SK-N-SH treated with all-trans-retinoic acid at 6 μM for 48 hours (cell line): ENCODE measurements around the gene INPP5J.

ENCODE experiments used
- ATAC-seq: fragments of 200-7000 bp; cut with Tn5 transposase; 3 replicates; pipeline ENCODE4 v1.9.1; 2020; ENCODE audit warnings: mild to moderate bottlenecking, moderate library complexity
- ARNTL ChIP-seq: fragments of 450-650 bp; formaldehyde crosslinking; IDR thresholded peaks from 2 replicates; pipeline ENCODE4 v1.5.0; 2020; ENCODE audit warnings: low read depth, mild to moderate bottlenecking, moderate library complexity, borderline replicate concordance
- BACH2 ChIP-seq: fragments of 250-450 bp; sonication (Bioruptor Pico); IDR thresholded peaks from 2 replicates; pipeline ENCODE4 v1.9.0; 2021; ENCODE audit warnings: mild to moderate bottlenecking, borderline replicate concordance
- CREB5 ChIP-seq: fragments of 250-450 bp; sonication (Bioruptor Pico); IDR thresholded peaks from 2 replicates; pipeline ENCODE4 v1.5.1; 2020; ENCODE audit warnings: low read depth, mild to moderate bottlenecking, moderate library complexity
- CSRNP3 ChIP-seq: fragments of 250-450 bp; sonication (Bioruptor Pico); IDR thresholded peaks from 2 replicates; pipeline ENCODE4 v1.5.1; 2021; ENCODE audit warnings: mild to moderate bottlenecking, moderate library complexity
- ESRRG ChIP-seq: fragments of 250-450 bp; sonication (Bioruptor Pico); IDR thresholded peaks from 2 replicates; pipeline ENCODE4 v1.6.1; 2021; ENCODE audit warnings: mild to moderate bottlenecking
- GLIS3 ChIP-seq: fragments of 250-450 bp; sonication (Bioruptor Pico); IDR thresholded peaks from 2 replicates; pipeline ENCODE4 v1.5.0; 2020; ENCODE audit warnings: mild to moderate bottlenecking, moderate library complexity
- ISL1 ChIP-seq: fragments of 250-450 bp; sonication (Bioruptor Pico); IDR thresholded peaks from 2 replicates; pipeline ENCODE4 v2.1.2; 2022; ENCODE audit warnings: mild to moderate bottlenecking, moderate library complexity
- OSR1 ChIP-seq: fragments of 250-450 bp; sonication (Bioruptor Pico); IDR thresholded peaks from 2 replicates; pipeline ENCODE4 v1.8.0; 2022; ENCODE audit warnings: moderate library complexity, mild to moderate bottlenecking, inconsistent platforms
- PATZ1 ChIP-seq: fragments of 250-450 bp; sonication (Bioruptor Pico); IDR thresholded peaks from 2 replicates; pipeline ENCODE4 v1.8.0; 2020; ENCODE audit warnings: mild to moderate bottlenecking, moderate library complexity, borderline replicate concordance
- POU6F1 ChIP-seq: fragments of 250-450 bp; sonication (Bioruptor Pico); IDR thresholded peaks from 2 replicates; pipeline ENCODE4 v1.8.0; 2021; ENCODE audit warnings: low read depth, mild to moderate bottlenecking, moderate library complexity, borderline replicate concordance
- PPARA ChIP-seq: fragments of 250-450 bp; sonication (Bioruptor Pico); IDR thresholded peaks from 2 replicates; pipeline ENCODE4 v1.5.0; 2020; ENCODE audit warnings: mild to moderate bottlenecking, borderline replicate concordance
- RARB ChIP-seq: fragments of 250-450 bp; sonication (Bioruptor Pico); IDR thresholded peaks from 2 replicates; pipeline ENCODE4 v1.8.0; 2021; ENCODE audit warnings: mild to moderate bottlenecking, moderate library complexity
- SNAI2 ChIP-seq: fragments of 250-450 bp; sonication (Bioruptor Pico); IDR thresholded peaks from 2 replicates; pipeline ENCODE4 v1.5.0; 2020; ENCODE audit warnings: mild to moderate bottlenecking, moderate library complexity
- TCF4 ChIP-seq: fragments of 250-450 bp; sonication (Bioruptor Pico); IDR thresholded peaks from 2 replicates; pipeline ENCODE4 v1.8.0; 2021; ENCODE audit warnings: mild to moderate bottlenecking, moderate library complexity, borderline replicate concordance
- TOX ChIP-seq: fragments of 250-450 bp; sonication (Bioruptor Pico); IDR thresholded peaks from 2 replicates; pipeline ENCODE4 v1.8.0; 2021; ENCODE audit warnings: mild to moderate bottlenecking, moderate library complexity, borderline replicate concordance
- TSHZ2 ChIP-seq: fragments of 250-450 bp; sonication (Bioruptor Pico); IDR thresholded peaks from 2 replicates; pipeline ENCODE4 v1.5.0; 2020; ENCODE audit warnings: mild to moderate bottlenecking, moderate library complexity
- ZC3H10 ChIP-seq: fragments of 250-450 bp; sonication (Bioruptor Pico); IDR thresholded peaks from 2 replicates; pipeline ENCODE4 v1.5.1; 2021; ENCODE audit warnings: mild to moderate bottlenecking, moderate library complexity
- ZFP3 ChIP-seq: fragments of 250-450 bp; sonication (Bioruptor Pico); IDR thresholded peaks from 2 replicates; pipeline ENCODE4 v1.5.0; 2020; ENCODE audit warnings: mild to moderate bottlenecking, moderate library complexity
- ZFP30 ChIP-seq: fragments of 450-650 bp; formaldehyde crosslinking; IDR thresholded peaks from 2 replicates; pipeline ENCODE4 v1.5.0; 2022; ENCODE audit warnings: mild to moderate bottlenecking, moderate library complexity
- ZNF565 ChIP-seq: fragments of 450-650 bp; formaldehyde crosslinking; conservative IDR thresholded peaks from 2 replicates; pipeline ENCODE4 v1.5.0; 2020; ENCODE audit warnings: low read depth, mild to moderate bottlenecking, moderate library complexity
- ZNF70 ChIP-seq: fragments of 450-650 bp; formaldehyde crosslinking; IDR thresholded peaks from 2 replicates; pipeline ENCODE4 v1.5.0; 2020; ENCODE audit warnings: mild to moderate bottlenecking, moderate library complexity
- ZNF8 ChIP-seq: fragments of 450-650 bp; formaldehyde crosslinking; IDR thresholded peaks from 2 replicates; pipeline ENCODE4 v1.5.0; 2020; ENCODE audit warnings: mild to moderate bottlenecking, moderate library complexity

INPP5J gene

GRCh38 chr22:31094741-31095140 lies 28.0 kb upstream of the INPP5J start:
- TF ChIP-seq ZNF565 (CRISPR knock-in tag) = no peak
- TF ChIP-seq CSRNP3 (CRISPR knock-in tag) = no peak
- no peak for TF ChIP-seq PATZ1 (CRISPR knock-in tag)
- TF ChIP-seq ZNF70 = no peak
- no peak for TF ChIP-seq ZFP30 (CRISPR knock-in tag)
- no peak for TF ChIP-seq PPARA (CRISPR knock-in tag)
- no peak for TF ChIP-seq ZFP3 (CRISPR knock-in tag)
- TF ChIP-seq ZC3H10 = no peak
- no peak for TF ChIP-seq POU6F1 (CRISPR knock-in tag)
- TF ChIP-seq OSR1 (CRISPR knock-in tag) = no peak
- no peak for TF ChIP-seq CREB5 (CRISPR knock-in tag)
- TF ChIP-seq ESRRG (CRISPR knock-in tag) = no peak
- no peak for TF ChIP-seq RARB (CRISPR knock-in tag)
- no peak for TF ChIP-seq TCF4 (CRISPR knock-in tag)
- TF ChIP-seq ZNF8 (CRISPR knock-in tag) = no peak
- no peak for TF ChIP-seq ARNTL
- ATAC-seq = no peak

GRCh38 chr22:31095637-31096249 lies 27.0 kb upstream of the INPP5J start:
- ATAC-seq = no peak
- TF ChIP-seq TSHZ2 = no peak
- TF ChIP-seq TOX = no peak
- no peak for TF ChIP-seq PPARA (CRISPR knock-in tag)
- no peak for TF ChIP-seq GLIS3 (CRISPR knock-in tag)
- TF ChIP-seq CSRNP3 (CRISPR knock-in tag) = no peak
- no peak for TF ChIP-seq ZFP30 (CRISPR knock-in tag)
- TF ChIP-seq ISL1 (CRISPR knock-in tag) = no peak
- TF ChIP-seq SNAI2 (CRISPR knock-in tag) = no peak
- no peak for TF ChIP-seq ESRRG (CRISPR knock-in tag)
- no peak for TF ChIP-seq PATZ1 (CRISPR knock-in tag)
- TF ChIP-seq BACH2 = no peak
- TF ChIP-seq TCF4 (CRISPR knock-in tag) = no peak
- TF ChIP-seq ZFP3 (CRISPR knock-in tag) = no peak
- no peak for TF ChIP-seq POU6F1 (CRISPR knock-in tag)
